Fibroblast of lung (primary cell): ENCODE measurements around the gene USP33. TPM values are rescaled to one million over a fixed set of nuclear protein-coding genes. Genes with fewer than 3 reads are reported as not detected.

Source experiments
- DNase-seq, 2 donors: peaks; one replicate each; pipeline versions ENCODE4 v3.0.0 to v3.0.0-alpha.2; 2010; ENCODE audit warnings: low read depth in 2 of 2
- H2AFZ ChIP-seq: 2 replicates; pipeline ENCODE4 v1.5.1; 2012; ENCODE audit warnings: low read length, control low read depth, inconsistent platforms
- H3K27ac ChIP-seq: 2 replicates; pipeline ENCODE4 v1.5.1; 2011; ENCODE audit warnings: low read length, control low read depth; ENCODE audit not compliant: insufficient read depth
- H3K27me3 ChIP-seq: 2 replicates; pipeline ENCODE4 v1.5.1; 2011; ENCODE audit warnings: mild to moderate bottlenecking, low read length; ENCODE audit not compliant: control insufficient read depth, insufficient read depth
- H3K36me3 ChIP-seq: 2 replicates; pipeline ENCODE4 v1.5.1; 2011; ENCODE audit warnings: low read length; ENCODE audit not compliant: control insufficient read depth, insufficient read depth
- H3K4me1 ChIP-seq: 2 replicates; pipeline ENCODE4 v1.5.1; 2011; ENCODE audit warnings: low read length; ENCODE audit not compliant: control insufficient read depth, insufficient read depth; ENCODE audit errors: extremely low read depth
- H3K4me2 ChIP-seq: 2 replicates; pipeline ENCODE4 v1.5.1; 2011; ENCODE audit warnings: low read length, control low read depth; ENCODE audit not compliant: insufficient read depth; ENCODE audit errors: extremely low read depth
- H3K4me3 ChIP-seq, 4 experiments: fragments of 200-600 bp in 1 of 4; sonication (generic) in 1 of 4; replicated peaks in 1 of 4; 2 replicates each; pipeline ENCODE4 v1.5.1; 2011 to 2016; ENCODE audit warnings: low read length in 4 of 4, low read depth in 3 of 4, mild to moderate bottlenecking in 3 of 4, control low read depth in 2 of 4, inconsistent platforms in 1 of 4, mixed read lengths in 1 of 4; ENCODE audit not compliant: insufficient read depth in 1 of 4; ENCODE audit errors: control extremely low read depth in 1 of 4
- H3K79me2 ChIP-seq: 2 replicates; pipeline ENCODE4 v1.5.1; 2012; ENCODE audit warnings: mild to moderate bottlenecking, low read length, inconsistent platforms; ENCODE audit not compliant: control insufficient read depth, insufficient read depth
- H3K9ac ChIP-seq: 2 replicates; pipeline ENCODE4 v1.5.1; 2011; ENCODE audit warnings: mild to moderate bottlenecking, low read length, control low read depth; ENCODE audit not compliant: insufficient read depth
- H3K9me3 ChIP-seq: 2 replicates; pipeline ENCODE4 v1.5.1; 2012; ENCODE audit warnings: low read depth, low read length; ENCODE audit not compliant: control insufficient read depth, insufficient read depth
- H4K20me1 ChIP-seq: 2 replicates; pipeline ENCODE4 v1.5.1; 2011; ENCODE audit warnings: low read length; ENCODE audit not compliant: control insufficient read depth, insufficient read depth; ENCODE audit errors: extremely low read depth
- EZH2 ChIP-seq: IDR thresholded peaks from 2 replicates; pipeline ENCODE4 v1.5.1; 2012; ENCODE audit warnings: low read length, control low read depth, mild to moderate bottlenecking; ENCODE audit errors: missing control alignments
- polyA minus RNA-seq: library from RNA; depleted of rRNA, polyadenylated mRNA; stranded (reverse); fragments of >200 nt; gene quantifications from 2 replicates; pipeline ENCODE4 v1.2.3, GENCODE V29; 2011; ENCODE audit warnings: low replicate concordance
- polyA plus RNA-seq, 2 donors: library from polyadenylated mRNA; depleted of rRNA in 1 of 2; stranded (reverse) in 1 of 2; unstranded in 1 of 2; fragments of >200 nt; gene quantifications; 2 replicates each; pipeline ENCODE4 v1.2.1, GENCODE V29; 2011 to 2012; ENCODE audit warnings: missing spikeins in 1 of 2
- total RNA-seq: library from RNA; depleted of rRNA; stranded (reverse); fragments of >200 nt; gene quantifications from 2 replicates; pipeline ENCODE4 v1.2.1, GENCODE V29; 2014
- TF ChIP-seq, protein P1 (sequence below), 2 donors: IDR thresholded peaks in 1 of 2; conservative IDR thresholded peaks in 1 of 2; 1 replicate in 1 of 2; 2 replicates in 1 of 2; pipeline ENCODE4 v1.5.1; 2011 to 2012; ENCODE audit warnings: low read length in 2 of 2, control low read depth in 1 of 2, inconsistent platforms in 1 of 2, low read depth in 1 of 2, mild to moderate bottlenecking in 1 of 2

USP33 gene
- 110 and 126 TPM in 2 replicates for total RNA-seq
- polyA plus RNA-seq = 47.1 and 63.7 TPM in 2 replicates
- polyA plus RNA-seq (2012) = 28.9 and 37.0 TPM in 2 replicates
- polyA minus RNA-seq = 6.6 and 8.5 TPM in 2 replicates

DNA sequence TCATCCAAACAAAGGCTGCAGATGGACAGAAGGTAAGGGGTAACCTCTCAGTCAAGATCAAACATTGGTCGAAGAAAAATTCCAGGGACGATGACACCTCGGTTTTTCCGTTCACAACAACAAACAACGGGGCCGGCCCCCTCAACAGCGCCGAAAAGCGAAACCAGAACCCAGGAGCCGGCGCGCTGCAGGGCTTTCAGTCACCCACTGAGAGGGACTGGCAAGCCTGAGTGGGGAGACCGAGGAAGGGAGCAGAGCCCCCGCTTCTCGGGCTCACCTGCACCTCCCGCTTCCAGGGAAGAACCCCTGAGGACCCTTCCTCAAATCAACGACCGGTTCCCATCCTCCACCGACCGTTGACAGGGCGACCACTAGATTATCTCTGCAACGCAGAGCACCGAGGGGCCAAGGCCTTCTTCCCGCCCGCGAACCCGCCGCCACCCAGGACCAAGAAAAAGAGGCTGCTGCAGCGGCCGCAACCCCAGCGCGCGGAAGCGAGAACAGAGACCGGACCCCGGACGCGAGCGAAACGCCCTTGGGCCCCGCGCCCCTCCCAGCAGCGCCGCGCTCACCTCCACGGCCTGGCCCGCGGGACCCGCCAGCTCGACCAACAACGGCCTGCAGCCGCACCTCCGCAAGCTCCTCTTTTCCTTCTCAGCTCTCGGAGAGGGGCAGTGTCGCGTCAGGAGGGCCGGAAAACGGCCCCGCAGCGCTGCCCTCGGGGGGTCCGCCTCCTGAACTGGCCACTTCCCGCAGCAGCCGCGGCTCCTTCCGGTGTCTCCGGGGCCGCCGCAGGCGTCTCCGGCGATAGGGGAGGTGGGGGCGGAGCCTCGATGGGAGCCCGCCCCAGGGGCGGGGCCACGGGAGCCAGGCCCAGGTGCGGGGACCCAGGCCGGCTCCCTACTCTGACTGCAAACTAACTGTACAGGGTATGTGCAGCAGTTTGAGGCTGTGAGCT is at the start of gene USP33:
Gene USP33 (minus strand): TSS at position 782 of the 958 bp plus-strand sequence. CDS start 18,155 bp downstream, outside the sequence.
- H4K20me1 ChIP-seq = no peaks in the 10 kb centered on the region
- peak within 1 kb of the TSS; percentile 86 to 100 (median 90) for H3K4me3 ChIP-seq
- peaks cover 2% of the 10 kb centered on the region for H3K4me1 ChIP-seq
- H3K9me3 ChIP-seq = no peaks in the 10 kb centered on the region
- no peaks in the 10 kb centered on the region for H3K36me3 ChIP-seq
- TF ChIP-seq, protein P1, sequence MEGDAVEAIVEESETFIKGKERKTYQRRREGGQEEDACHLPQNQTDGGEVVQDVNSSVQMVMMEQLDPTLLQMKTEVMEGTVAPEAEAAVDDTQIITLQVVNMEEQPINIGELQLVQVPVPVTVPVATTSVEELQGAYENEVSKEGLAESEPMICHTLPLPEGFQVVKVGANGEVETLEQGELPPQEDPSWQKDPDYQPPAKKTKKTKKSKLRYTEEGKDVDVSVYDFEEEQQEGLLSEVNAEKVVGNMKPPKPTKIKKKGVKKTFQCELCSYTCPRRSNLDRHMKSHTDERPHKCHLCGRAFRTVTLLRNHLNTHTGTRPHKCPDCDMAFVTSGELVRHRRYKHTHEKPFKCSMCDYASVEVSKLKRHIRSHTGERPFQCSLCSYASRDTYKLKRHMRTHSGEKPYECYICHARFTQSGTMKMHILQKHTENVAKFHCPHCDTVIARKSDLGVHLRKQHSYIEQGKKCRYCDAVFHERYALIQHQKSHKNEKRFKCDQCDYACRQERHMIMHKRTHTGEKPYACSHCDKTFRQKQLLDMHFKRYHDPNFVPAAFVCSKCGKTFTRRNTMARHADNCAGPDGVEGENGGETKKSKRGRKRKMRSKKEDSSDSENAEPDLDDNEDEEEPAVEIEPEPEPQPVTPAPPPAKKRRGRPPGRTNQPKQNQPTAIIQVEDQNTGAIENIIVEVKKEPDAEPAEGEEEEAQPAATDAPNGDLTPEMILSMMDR (conservative IDR thresholded peaks at IDR 0.05 in 1 of 2, IDR thresholded peaks at IDR 0.05 in 1 of 2; ENCODE audit: low read depth in 1 of 2, low read length in 2 of 2) = no peak
- peak within 1 kb of the TSS; percentile 85 for H3K27ac ChIP-seq
- peak within 1 kb of the TSS; percentile 71 for H2AFZ ChIP-seq
- H3K79me2 ChIP-seq = peaks cover 49% of the 10 kb centered on the region
- H3K9ac ChIP-seq = peak within 1 kb of the TSS; percentile 88
- no peaks in the 10 kb centered on the region for H3K27me3 ChIP-seq
- peak within 1 kb of the TSS; percentile 87 for H3K4me2 ChIP-seq
- DNase-seq = peak; percentile 71 to 72

DNA sequence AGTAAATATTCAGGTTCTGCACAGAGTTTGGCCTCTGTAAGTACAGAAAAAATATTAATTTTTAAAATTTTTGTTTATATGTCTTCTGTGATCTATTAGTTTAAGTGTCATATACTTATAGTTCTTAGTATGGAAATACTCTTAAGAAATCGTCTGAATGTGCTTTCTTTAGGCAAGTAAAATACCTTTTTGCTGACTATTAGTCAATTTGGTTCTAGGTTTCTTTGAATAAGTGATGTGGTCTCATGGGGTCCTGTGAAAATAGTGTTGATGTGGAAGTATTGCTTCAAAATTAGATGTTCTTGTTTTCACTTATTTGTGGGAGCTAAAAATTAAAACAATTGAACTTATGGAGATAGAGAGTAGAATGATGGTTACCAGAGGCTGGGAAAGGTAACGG is 43.7 kb upstream of the USP33 start:
- no peaks in the 10 kb centered on the region for H3K9me3 ChIP-seq
- no peak for DNase-seq
- no peak overlapping the region for H3K9ac ChIP-seq
- H3K4me2 ChIP-seq = no peak overlapping the region
- no peak overlapping the region for H2AFZ ChIP-seq
- H3K27ac ChIP-seq = no peak overlapping the region
- H4K20me1 ChIP-seq = no peaks in the 10 kb centered on the region
- no peak for TF ChIP-seq EZH2
- TF ChIP-seq, protein P1 (conservative IDR thresholded peaks at IDR 0.05 in 1 of 2, IDR thresholded peaks at IDR 0.05 in 1 of 2; ENCODE audit: low read depth in 1 of 2, low read length in 2 of 2) = no peak
- H3K4me3 ChIP-seq = no peak overlapping the region
- H3K4me1 ChIP-seq = no peaks in the 10 kb centered on the region
- H3K79me2 ChIP-seq = peaks cover 2% of the 10 kb centered on the region
- no peaks in the 10 kb centered on the region for H3K36me3 ChIP-seq
- H3K27me3 ChIP-seq = no peaks in the 10 kb centered on the region

DNA sequence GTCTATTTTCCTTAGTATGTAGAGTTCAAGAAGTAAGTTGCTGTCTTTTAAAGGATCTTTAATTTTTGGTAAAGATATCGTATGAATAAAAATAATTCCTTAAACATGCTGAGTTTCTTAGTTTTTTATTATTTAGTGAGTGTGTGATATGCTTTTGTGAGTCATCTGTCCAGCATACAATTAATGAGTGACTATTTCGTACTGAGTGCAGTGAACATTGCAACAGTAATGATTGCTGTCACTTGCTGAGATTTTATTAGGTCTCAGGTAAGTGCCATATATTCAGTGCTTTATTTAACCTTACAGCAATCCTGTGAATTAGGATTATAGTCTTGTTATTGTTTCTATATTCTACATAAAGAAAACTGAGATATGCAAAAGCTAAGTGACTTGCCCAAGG is 42.4 kb upstream of the USP33 start:
- TF ChIP-seq, protein P1 (conservative IDR thresholded peaks at IDR 0.05 in 1 of 2, IDR thresholded peaks at IDR 0.05 in 1 of 2; ENCODE audit: low read depth in 1 of 2, low read length in 2 of 2) = no peak
- TF ChIP-seq EZH2 = no peak
- no peak for DNase-seq

More for the DNA sequence above, 42.4 kb upstream of the USP33 start:
- Histone ChIP-seq H2AFZ (no peak overlapping the region), H3K27me3 (no peaks in the 10 kb centered on the region), H3K9ac (no peak overlapping the region), H3K79me2 (peaks cover 2% of the 10 kb centered on the region), H3K9me3 (no peaks in the 10 kb centered on the region), H4K20me1 (no peaks in the 10 kb centered on the region), H3K4me1 (no peaks in the 10 kb centered on the region), H3K27ac (no peak overlapping the region), H3K4me2 (no peak overlapping the region), H3K4me3 (no peak overlapping the region), H3K36me3 (no peaks in the 10 kb centered on the region)
